ENCODE results near the gene BMP10. TPM values are rescaled to one million over a fixed set of nuclear protein-coding genes. Genes with fewer than 3 reads are reported as not detected.
A peak's percentile ranks its signal among the peaks of the same experiment; 100 is the strongest.

BMP10 gene
- total RNA-seq, 1 donor = not detected

DNA sequence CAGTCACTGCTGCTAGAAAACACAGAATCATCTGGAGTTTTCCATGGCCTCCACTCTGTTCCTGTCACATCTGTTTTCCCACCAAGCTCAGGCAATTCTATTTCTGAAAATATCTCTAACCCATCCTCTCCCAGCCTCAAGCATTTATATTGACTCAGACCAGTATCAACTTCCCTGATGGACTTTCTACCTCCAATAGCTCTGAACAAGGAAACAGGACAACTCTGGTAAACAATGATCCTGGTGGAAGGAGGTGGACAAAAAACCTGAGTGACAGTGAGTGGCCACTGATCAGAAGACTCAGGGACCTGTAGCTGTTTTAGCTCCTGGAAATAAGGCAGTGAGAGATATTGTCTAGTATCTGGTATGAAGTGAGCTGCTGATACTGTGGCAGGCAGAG is 23.4 kb downstream of the BMP10 start:
- TF ChIP-seq, protein P1, sequence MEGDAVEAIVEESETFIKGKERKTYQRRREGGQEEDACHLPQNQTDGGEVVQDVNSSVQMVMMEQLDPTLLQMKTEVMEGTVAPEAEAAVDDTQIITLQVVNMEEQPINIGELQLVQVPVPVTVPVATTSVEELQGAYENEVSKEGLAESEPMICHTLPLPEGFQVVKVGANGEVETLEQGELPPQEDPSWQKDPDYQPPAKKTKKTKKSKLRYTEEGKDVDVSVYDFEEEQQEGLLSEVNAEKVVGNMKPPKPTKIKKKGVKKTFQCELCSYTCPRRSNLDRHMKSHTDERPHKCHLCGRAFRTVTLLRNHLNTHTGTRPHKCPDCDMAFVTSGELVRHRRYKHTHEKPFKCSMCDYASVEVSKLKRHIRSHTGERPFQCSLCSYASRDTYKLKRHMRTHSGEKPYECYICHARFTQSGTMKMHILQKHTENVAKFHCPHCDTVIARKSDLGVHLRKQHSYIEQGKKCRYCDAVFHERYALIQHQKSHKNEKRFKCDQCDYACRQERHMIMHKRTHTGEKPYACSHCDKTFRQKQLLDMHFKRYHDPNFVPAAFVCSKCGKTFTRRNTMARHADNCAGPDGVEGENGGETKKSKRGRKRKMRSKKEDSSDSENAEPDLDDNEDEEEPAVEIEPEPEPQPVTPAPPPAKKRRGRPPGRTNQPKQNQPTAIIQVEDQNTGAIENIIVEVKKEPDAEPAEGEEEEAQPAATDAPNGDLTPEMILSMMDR (IDR thresholded peaks at IDR 0.05; ENCODE audit: insufficient read depth, low read length) = no peak
- no peak for DNase-seq (ENCODE audit: low read depth)
- no peak overlapping the region for H3K4me3 ChIP-seq (ENCODE audit: low read depth, low read length)

DNA sequence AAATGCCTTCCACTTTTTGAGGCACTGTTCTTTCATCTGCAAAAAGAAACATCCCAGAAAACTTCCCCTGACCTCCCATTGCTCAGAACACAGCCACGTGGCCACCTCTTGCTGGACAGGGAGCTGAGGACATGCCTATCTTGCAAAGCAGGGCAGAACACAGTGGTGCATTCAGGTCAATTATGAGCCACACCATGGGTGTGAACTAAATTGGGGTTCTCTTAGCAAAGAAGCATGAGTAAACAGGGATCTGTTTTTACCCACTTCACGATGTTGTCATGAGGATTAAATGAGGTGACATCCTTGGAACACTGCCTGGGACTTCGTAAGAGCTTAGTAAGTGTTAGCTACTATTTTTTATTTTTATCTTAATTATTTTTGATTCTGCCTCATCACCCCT is 25.1 kb downstream of the BMP10 start:
- TF ChIP-seq, protein P1 (IDR thresholded peaks at IDR 0.05; ENCODE audit: insufficient read depth, low read length) = no peak
- DNase-seq (ENCODE audit: low read depth) = no peak

DNA sequence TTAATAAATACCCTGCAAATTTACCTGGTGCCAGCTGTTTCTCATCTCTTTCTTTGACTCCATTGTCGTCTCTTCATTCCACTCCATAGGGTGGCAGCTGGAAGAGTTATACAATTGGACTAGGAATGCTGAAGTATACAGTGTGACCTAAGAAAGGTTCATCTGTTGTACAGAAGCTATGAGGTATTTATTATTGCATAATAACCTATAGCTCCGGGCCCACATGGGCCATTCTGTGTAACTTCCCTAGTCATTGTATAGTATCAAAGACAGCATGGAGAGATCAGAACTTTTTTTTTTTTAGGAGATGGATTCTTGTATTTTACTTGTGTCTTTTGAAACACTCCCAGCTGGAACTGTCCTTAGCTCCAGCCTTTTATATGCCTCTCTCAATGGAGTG is 26.2 kb downstream of the BMP10 start:
- no peak overlapping the region for H3K4me3 ChIP-seq (ENCODE audit: low read depth, low read length)
- TF ChIP-seq, protein P1 (IDR thresholded peaks at IDR 0.05; ENCODE audit: insufficient read depth, low read length) = no peak
- no peak for DNase-seq (ENCODE audit: low read depth)

More for the DNA sequence above, 25.1 kb downstream of the BMP10 start:
- no peak overlapping the region for H3K4me3 ChIP-seq (ENCODE audit: low read depth, low read length)

- no peak overlapping the region for H3K4me3 ChIP-seq (ENCODE audit: low read depth, low read length)
- no peak for DNase-seq (ENCODE audit: low read depth)
Observed at GRCh38 chr2:68839260-68839833, 31.9 kb downstream of the BMP10 start.

GRCh38 chr2:68838641-68839040 is 32.6 kb downstream of the BMP10 start:
- no peak overlapping the region for H3K4me3 ChIP-seq (ENCODE audit: low read depth, low read length)
- TF ChIP-seq, protein P1 (IDR thresholded peaks at IDR 0.05; ENCODE audit: insufficient read depth, low read length) = no peak
- no peak for DNase-seq (ENCODE audit: low read depth)

More at GRCh38 chr2:68839260-68839833, 31.9 kb downstream of the BMP10 start:
- TF ChIP-seq, protein P1 (IDR thresholded peaks at IDR 0.05; ENCODE audit: insufficient read depth, low read length) = peak; percentile 67

DNA sequence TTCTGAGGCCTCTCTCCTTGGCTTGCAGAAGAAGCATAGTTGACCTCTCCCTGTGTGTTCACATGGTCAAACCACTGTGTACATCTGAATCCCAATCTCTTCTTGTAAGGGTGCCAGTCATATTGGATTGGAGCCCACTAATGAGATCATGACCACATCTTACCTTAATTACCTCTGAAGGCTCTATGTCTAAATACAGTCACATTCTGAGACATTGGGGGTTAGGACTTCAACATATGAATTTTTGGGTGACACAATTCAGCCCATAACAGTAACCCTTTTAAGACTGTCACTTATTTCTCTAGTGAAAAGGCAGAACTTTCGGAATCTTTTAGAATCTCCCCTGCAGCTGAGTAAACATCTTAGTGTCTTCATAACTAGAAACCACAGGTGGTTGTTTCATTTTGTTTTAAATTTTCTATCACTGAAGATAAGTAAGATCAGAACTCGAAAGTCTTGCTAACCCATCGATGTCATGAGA is 33.3 kb downstream of the BMP10 start:
- TF ChIP-seq, protein P1 (IDR thresholded peaks at IDR 0.05; ENCODE audit: insufficient read depth, low read length) = no peak
- H3K4me3 ChIP-seq (ENCODE audit: low read depth, low read length) = no peak overlapping the region
- peak; percentile 30 for DNase-seq (ENCODE audit: low read depth)

Data from fibroblast of the aortic adventitia (primary cell).